ENCODE measurements around the gene SH2D1A. TPM values are rescaled to one million over a fixed set of nuclear protein-coding genes. Genes with fewer than 3 reads are reported as not detected.

Gene SH2D1A
- total and polyA plus RNA-seq, 10 of the 15 experiments (the other 5 are each of a cell fraction or from before 2014, with no cell fraction given) = 0.33 to 8.8 (median 0.54) TPM; not detected in 1

DNA sequence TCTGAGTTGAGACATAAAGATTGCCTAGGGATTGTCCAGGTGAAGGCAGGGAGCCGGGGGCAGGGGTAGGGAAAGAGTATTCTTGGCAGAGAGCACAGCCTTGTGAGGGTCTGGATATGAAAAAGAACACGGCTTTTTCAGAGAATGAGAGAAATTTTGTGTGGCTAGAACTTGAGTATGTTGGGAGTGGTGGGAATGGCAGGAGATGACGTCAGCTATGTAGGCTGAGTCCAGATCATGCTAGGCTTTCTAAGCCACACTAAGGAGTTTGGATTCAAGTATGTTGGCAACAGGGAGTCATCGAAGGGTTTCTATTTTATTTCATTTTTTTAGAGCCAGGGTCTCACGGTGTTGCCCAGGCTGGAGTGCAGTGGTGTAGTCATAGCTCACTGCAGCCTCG, 40.0 kb downstream of the SH2D1A start:
- BruUV-seq (replicated peaks) = no TSS peak
- Histone ChIP-seq H3K4me2 (ENCODE audit: control insufficient read depth, insufficient read depth) (no peak overlapping the region), H3K4me3 (no peak overlapping the region), H4K20me1 (ENCODE audit: control insufficient read depth, insufficient read depth) (no peaks in the 10 kb centered on the region), H3K9ac (ENCODE audit: control insufficient read depth, insufficient read depth, low read length) (no peak overlapping the region), H3K79me2 (ENCODE audit: control insufficient read depth, insufficient read depth, low read length) (no peaks in the 10 kb centered on the region), H3K4me1 (ENCODE audit: control insufficient read depth, insufficient read depth, low read length) (no peaks in the 10 kb centered on the region), H2AFZ (ENCODE audit: control insufficient read depth, low read depth, low read length) (no peak overlapping the region), H3K36me3 (ENCODE audit: control insufficient read depth in 2 of 2, insufficient read depth in 2 of 2, low read length in 1 of 2) (no peaks in the 10 kb centered on the region), H3K9me3 (replicated peaks; ENCODE audit: control insufficient read depth, insufficient read depth, low read length) (no peaks in the 10 kb centered on the region), H3K27ac (ENCODE audit: control insufficient read depth, insufficient read depth) (no peak overlapping the region), H3K27me3 (replicated peaks in 1 of 2; ENCODE audit: control insufficient read depth in 2 of 2, insufficient read depth in 2 of 2, low read length in 1 of 2) (no peaks in the 10 kb centered on the region)
- ATAC-seq = no peak
- WGBS (ENCODE audit: insufficient coverage, insufficient replicate concordance, low lambda C conversion rate, missing lambda C conversion rate) = 5% methylated on average over 6 of the region's 6 CpGs
- ChIA-PET RAD21 (ENCODE audit: unreplicated experiment) (no interaction called here), SMC1A (ENCODE audit: uncharacterized antibody, unreplicated experiment) (interaction anchor here (0.6 kb wide), 1 partner anchor 80 kb away, joined by 3 read pairs; no protein-coding TSS in a partner anchor), POLR2A (no interaction called here), CTCF (interaction anchor here (1.2 to 3.6 kb wide), 2 partner anchors 19 to 745 kb away, joined by 3 to 11 read pairs; no protein-coding TSS in a partner anchor)
- intact Hi-C loops (cut with micrococcal nuclease; ENCODE audit: unreplicated experiment) (loop anchor here (5.0 to 10.0 kb wide), 2 partner anchors 174 to 292 kb away; no protein-coding TSS in a partner anchor), in situ Hi-C loops (cut with MboI) (no loop called here)
- no peak for DNase-seq (ENCODE audit: low read depth, low spot score)
- FAIRE-seq = no peak
- TF ChIP-seq BCL11A (IDR thresholded peaks at IDR 0.05; ENCODE audit: low read depth, low read length) = no peak
- no peak for TF ChIP-seq CHD1 (IDR thresholded peaks at IDR 0.05; ENCODE audit: low read depth, low read length)
- no peak for TF ChIP-seq NFXL1 (IDR thresholded peaks at IDR 0.05; ENCODE audit: borderline replicate concordance)
- no peak for TF ChIP-seq RAD21 (IDR thresholded peaks at IDR 0.05; ENCODE audit: insufficient read depth, low read depth, low read length)
- TF ChIP-seq POLR2A (IDR thresholded peaks at IDR 0.05; ENCODE audit: low read depth, low read length) = no peak
- TF ChIP-seq BMI1 (IDR thresholded peaks at IDR 0.05; ENCODE audit: borderline replicate concordance) = no peak
- no peak for TF ChIP-seq MLLT1 (IDR thresholded peaks at IDR 0.05)
- TF ChIP-seq REST (IDR thresholded peaks at IDR 0.05; ENCODE audit: low read depth, low read length) = no peak
- TF ChIP-seq ZNF207 (IDR thresholded peaks at IDR 0.05; ENCODE audit: borderline replicate concordance) = no peak
- TF ChIP-seq, protein P1, sequence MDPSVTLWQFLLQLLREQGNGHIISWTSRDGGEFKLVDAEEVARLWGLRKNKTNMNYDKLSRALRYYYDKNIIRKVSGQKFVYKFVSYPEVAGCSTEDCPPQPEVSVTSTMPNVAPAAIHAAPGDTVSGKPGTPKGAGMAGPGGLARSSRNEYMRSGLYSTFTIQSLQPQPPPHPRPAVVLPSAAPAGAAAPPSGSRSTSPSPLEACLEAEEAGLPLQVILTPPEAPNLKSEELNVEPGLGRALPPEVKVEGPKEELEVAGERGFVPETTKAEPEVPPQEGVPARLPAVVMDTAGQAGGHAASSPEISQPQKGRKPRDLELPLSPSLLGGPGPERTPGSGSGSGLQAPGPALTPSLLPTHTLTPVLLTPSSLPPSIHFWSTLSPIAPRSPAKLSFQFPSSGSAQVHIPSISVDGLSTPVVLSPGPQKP (IDR thresholded peaks at IDR 0.05; ENCODE audit: low read depth, low read length) = no peak
- TF ChIP-seq CHD2 (IDR thresholded peaks at IDR 0.05; ENCODE audit: borderline replicate concordance, low read depth, low read length) = no peak
- no peak for TF ChIP-seq PML (IDR thresholded peaks at IDR 0.05; ENCODE audit: low read length)
- no peak for TF ChIP-seq BCLAF1 (IDR thresholded peaks at IDR 0.05)
